H1 (cell line): ENCODE data around the gene USP3. TPM values are rescaled to one million over a fixed set of nuclear protein-coding genes. Genes with fewer than 3 reads are reported as not detected.

Experiments used
- CBX8 ChIP-seq: fragments of 300-800, 300-1000 bp; sonication (generic); IDR thresholded peaks from 2 replicates; pipeline ENCODE4 v1.7.1; 2016; ENCODE audit warnings: low read depth, low read length, borderline replicate concordance
- CREB1 ChIP-seq: IDR thresholded peaks from 2 replicates; pipeline ENCODE4 v1.6.1; 2012; ENCODE audit warnings: inconsistent platforms
- RBBP5 ChIP-seq: IDR thresholded peaks from 2 replicates; pipeline ENCODE4 v1.7.1; 2012; ENCODE audit warnings: low read depth, mild to moderate bottlenecking, inconsistent platforms, low read length, moderate library complexity, borderline replicate concordance
- RFX5 ChIP-seq: IDR thresholded peaks from 2 replicates; pipeline ENCODE4 v1.6.1; 2011; ENCODE audit warnings: low read depth, low read length, improper control_type of control experiment, borderline replicate concordance
- SRF ChIP-seq: IDR thresholded peaks from 2 replicates; pipeline ENCODE4 v1.6.1; 2011; ENCODE audit warnings: mild to moderate bottlenecking, low read depth, low read length, moderate library complexity
- TAF7 ChIP-seq: optimal IDR thresholded peaks from 2 replicates; pipeline ENCODE3; 2011; ENCODE audit warnings: low read depth, mild to moderate bottlenecking, inconsistent platforms, low read length, moderate library complexity, borderline replicate concordance
- polyA plus RNA-seq, 7 experiments: library from polyadenylated mRNA; depleted of rRNA in 3 of 7; stranded (reverse) in 5 of 7; unstranded in 2 of 7; fragments of >200 nt in 5 of 7; fragments of 200-250 nt in 2 of 7; gene quantifications; 1 replicate in 5 of 7; 2 replicates in 1 of 7; 4 replicates in 1 of 7; pipeline versions ENCODE4 v1.2.1 to v1.2.3, GENCODE V29; 2011 to 2013; ENCODE audit warnings: missing spikeins in 2 of 7, mixed read lengths in 2 of 7
- total RNA-seq: library from RNA; stranded (reverse); fragmentation: NEBNext Ultra II Directional; extraction: Animal tissue kit (Norgen Biotek cat#: 25700); gene quantifications from 2 replicates; pipeline ENCODE4 v1.2.1, GENCODE V29; 2021
- TF ChIP-seq, protein P1 (sequence below): fragments of 300-600 bp; sonication (generic); IDR thresholded peaks from 2 replicates; pipeline ENCODE4 v1.7.1; 2012; ENCODE audit warnings: low read length, moderate library complexity, mild to moderate bottlenecking, inconsistent platforms; ENCODE audit not compliant: insufficient replicate concordance

Gene USP3
- total and polyA plus RNA-seq, 2 of the 8 experiments (the other 6 are each of a cell fraction or from before 2014, with no cell fraction given), result 15.5 to 16.2 TPM

DNA sequence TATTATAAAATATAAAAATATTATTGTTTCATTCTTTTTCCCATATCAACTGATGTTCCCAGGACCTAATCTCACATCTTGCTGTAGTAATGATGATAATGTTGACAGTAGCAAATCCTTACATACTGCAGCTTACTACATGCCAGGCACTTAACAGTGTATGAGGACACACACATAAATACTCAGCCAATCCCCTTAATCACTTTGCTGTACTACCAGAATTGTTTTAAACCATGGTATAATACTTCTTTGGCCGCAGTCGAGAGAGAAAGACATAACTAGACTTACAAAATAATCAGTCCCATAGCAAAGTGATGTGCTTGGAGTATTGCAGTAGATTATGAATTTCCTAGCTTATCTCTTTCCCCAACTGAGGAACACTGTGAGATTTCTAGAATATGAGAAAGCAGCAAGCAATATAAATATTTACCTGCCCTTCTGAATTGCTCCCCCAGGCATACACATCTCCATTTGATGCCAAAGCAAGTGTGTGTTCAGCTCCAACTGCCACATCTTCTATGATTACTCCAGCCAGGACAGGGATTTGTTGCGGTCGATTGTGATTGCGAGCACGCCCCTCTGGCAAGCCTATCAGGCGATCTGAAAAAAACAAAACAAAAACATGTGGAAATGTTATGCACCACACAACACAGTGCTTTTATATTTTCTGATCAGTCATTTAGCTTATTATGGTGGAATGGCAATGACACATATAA, 125.8 kb downstream of the USP3 start (continued):
- TF ChIP-seq, protein P1, sequence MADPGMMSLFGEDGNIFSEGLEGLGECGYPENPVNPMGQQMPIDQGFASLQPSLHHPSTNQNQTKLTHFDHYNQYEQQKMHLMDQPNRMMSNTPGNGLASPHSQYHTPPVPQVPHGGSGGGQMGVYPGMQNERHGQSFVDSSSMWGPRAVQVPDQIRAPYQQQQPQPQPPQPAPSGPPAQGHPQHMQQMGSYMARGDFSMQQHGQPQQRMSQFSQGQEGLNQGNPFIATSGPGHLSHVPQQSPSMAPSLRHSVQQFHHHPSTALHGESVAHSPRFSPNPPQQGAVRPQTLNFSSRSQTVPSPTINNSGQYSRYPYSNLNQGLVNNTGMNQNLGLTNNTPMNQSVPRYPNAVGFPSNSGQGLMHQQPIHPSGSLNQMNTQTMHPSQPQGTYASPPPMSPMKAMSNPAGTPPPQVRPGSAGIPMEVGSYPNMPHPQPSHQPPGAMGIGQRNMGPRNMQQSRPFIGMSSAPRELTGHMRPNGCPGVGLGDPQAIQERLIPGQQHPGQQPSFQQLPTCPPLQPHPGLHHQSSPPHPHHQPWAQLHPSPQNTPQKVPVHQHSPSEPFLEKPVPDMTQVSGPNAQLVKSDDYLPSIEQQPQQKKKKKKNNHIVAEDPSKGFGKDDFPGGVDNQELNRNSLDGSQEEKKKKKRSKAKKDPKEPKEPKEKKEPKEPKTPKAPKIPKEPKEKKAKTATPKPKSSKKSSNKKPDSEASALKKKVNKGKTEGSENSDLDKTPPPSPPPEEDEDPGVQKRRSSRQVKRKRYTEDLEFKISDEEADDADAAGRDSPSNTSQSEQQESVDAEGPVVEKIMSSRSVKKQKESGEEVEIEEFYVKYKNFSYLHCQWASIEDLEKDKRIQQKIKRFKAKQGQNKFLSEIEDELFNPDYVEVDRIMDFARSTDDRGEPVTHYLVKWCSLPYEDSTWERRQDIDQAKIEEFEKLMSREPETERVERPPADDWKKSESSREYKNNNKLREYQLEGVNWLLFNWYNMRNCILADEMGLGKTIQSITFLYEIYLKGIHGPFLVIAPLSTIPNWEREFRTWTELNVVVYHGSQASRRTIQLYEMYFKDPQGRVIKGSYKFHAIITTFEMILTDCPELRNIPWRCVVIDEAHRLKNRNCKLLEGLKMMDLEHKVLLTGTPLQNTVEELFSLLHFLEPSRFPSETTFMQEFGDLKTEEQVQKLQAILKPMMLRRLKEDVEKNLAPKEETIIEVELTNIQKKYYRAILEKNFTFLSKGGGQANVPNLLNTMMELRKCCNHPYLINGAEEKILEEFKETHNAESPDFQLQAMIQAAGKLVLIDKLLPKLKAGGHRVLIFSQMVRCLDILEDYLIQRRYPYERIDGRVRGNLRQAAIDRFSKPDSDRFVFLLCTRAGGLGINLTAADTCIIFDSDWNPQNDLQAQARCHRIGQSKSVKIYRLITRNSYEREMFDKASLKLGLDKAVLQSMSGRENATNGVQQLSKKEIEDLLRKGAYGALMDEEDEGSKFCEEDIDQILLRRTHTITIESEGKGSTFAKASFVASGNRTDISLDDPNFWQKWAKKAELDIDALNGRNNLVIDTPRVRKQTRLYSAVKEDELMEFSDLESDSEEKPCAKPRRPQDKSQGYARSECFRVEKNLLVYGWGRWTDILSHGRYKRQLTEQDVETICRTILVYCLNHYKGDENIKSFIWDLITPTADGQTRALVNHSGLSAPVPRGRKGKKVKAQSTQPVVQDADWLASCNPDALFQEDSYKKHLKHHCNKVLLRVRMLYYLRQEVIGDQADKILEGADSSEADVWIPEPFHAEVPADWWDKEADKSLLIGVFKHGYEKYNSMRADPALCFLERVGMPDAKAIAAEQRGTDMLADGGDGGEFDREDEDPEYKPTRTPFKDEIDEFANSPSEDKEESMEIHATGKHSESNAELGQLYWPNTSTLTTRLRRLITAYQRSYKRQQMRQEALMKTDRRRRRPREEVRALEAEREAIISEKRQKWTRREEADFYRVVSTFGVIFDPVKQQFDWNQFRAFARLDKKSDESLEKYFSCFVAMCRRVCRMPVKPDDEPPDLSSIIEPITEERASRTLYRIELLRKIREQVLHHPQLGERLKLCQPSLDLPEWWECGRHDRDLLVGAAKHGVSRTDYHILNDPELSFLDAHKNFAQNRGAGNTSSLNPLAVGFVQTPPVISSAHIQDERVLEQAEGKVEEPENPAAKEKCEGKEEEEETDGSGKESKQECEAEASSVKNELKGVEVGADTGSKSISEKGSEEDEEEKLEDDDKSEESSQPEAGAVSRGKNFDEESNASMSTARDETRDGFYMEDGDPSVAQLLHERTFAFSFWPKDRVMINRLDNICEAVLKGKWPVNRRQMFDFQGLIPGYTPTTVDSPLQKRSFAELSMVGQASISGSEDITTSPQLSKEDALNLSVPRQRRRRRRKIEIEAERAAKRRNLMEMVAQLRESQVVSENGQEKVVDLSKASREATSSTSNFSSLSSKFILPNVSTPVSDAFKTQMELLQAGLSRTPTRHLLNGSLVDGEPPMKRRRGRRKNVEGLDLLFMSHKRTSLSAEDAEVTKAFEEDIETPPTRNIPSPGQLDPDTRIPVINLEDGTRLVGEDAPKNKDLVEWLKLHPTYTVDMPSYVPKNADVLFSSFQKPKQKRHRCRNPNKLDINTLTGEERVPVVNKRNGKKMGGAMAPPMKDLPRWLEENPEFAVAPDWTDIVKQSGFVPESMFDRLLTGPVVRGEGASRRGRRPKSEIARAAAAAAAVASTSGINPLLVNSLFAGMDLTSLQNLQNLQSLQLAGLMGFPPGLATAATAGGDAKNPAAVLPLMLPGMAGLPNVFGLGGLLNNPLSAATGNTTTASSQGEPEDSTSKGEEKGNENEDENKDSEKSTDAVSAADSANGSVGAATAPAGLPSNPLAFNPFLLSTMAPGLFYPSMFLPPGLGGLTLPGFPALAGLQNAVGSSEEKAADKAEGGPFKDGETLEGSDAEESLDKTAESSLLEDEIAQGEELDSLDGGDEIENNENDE, result no peak
- TF ChIP-seq RFX5 (no peak), CREB1 (no peak), RBBP5 (no peak), SRF (no peak), TAF7 (no peak), CBX8 (no peak)
- TF ChIP-seq, all 59 proteins: peak for 0
